Measurements from ENCODE around the gene ARID3A. TPM values are rescaled to one million over a fixed set of nuclear protein-coding genes. Genes with fewer than 3 reads are reported as not detected.

Gene ARID3A
- total RNA-seq, 2 donors from 2014 or later = 3.8 to 18.7 TPM

- Histone ChIP-seq H3K4me1 (replicated peaks) (peaks cover 7% of the 10 kb centered on the region), H3K4me3 (peak overlapping the region in 1 of 2 donors; percentile 16), H3K27me3 (replicated peaks; ENCODE audit: insufficient read depth) (peaks cover 20% of the 10 kb centered on the region), H3K9me3 (no peaks in the 10 kb centered on the region), H3K36me3 (no peaks in the 10 kb centered on the region), H3K27ac (no peak overlapping the region)
- intact Hi-C loops (cut with DNase I) = loop anchor here (2.0 kb wide), 2 partner anchors 57 to 149 kb away; no protein-coding TSS in a partner anchor
- TF ChIP-seq CTCF (IDR thresholded peaks at IDR 0.05) = no peak
- TF ChIP-seq POLR2AphosphoS5 (IDR thresholded peaks at IDR 0.05) = no peak
- no peak for TF ChIP-seq POLR2A (IDR thresholded peaks at IDR 0.05)
- DNase-seq (ENCODE audit: low spot score) = no peak
- WGBS = 2% methylated on average over 42 of the region's 68 CpGs
These were observed 6.4 kb upstream of the ARID3A start for GRCh38 chr19:919199-920050.

DNA sequence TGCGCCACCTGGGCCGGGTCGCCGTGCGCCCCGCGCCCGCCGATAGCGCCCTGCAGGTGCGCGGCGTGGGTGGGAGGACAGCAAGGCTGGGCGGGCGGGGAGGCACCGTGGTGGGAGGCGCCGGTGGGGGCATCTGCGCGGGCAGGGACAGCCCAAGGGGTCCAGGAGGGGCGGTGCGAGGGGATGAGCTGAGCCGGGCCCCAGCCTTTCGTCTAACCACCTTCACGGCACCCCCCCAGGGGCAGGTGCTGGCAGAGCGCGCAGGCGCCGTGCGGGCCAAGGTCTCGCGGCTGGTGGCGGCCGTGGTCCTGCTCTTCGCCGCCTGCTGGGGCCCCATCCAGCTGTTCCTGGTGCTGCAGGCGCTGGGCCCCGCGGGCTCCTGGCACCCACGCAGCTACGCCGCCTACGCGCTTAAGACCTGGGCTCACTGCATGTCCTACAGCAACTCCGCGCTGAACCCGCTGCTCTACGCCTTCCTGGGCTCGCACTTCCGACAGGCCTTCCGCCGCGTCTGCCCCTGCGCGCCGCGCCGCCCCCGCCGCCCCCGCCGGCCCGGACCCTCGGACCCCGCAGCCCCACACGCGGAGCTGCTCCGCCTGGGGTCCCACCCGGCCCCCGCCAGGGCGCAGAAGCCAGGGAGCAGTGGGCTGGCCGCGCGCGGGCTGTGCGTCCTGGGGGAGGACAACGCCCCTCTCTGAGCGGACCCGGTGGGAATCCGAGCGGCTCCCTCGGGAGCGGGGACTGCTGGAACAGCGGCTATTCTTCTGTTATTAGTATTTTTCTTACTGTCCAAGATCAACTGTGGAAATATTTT, 5.6 kb upstream of the ARID3A start:
- TF ChIP-seq POLR2AphosphoS5 (IDR thresholded peaks at IDR 0.05) = no peak
- TF ChIP-seq POLR2A (IDR thresholded peaks at IDR 0.05) = no peak
- no peak for TF ChIP-seq CTCF (IDR thresholded peaks at IDR 0.05)
- H3K27ac ChIP-seq = no peak overlapping the region
- intact Hi-C loops (cut with DNase I) = loop anchor here (2.0 kb wide), 2 partner anchors 57 to 149 kb away; no protein-coding TSS in a partner anchor
- H3K36me3 ChIP-seq = no peaks in the 10 kb centered on the region
- H3K4me3 ChIP-seq = peak overlapping the region in 1 of 2 donors; percentile 16
- 3% methylated on average over 78 of the region's 84 CpGs for WGBS
- no peak for DNase-seq (ENCODE audit: low spot score)
- peaks cover 7% of the 10 kb centered on the region for H3K4me1 ChIP-seq (replicated peaks)
- peaks cover 20% of the 10 kb centered on the region for H3K27me3 ChIP-seq (replicated peaks; ENCODE audit: insufficient read depth)
- no peaks in the 10 kb centered on the region for H3K9me3 ChIP-seq

DNA sequence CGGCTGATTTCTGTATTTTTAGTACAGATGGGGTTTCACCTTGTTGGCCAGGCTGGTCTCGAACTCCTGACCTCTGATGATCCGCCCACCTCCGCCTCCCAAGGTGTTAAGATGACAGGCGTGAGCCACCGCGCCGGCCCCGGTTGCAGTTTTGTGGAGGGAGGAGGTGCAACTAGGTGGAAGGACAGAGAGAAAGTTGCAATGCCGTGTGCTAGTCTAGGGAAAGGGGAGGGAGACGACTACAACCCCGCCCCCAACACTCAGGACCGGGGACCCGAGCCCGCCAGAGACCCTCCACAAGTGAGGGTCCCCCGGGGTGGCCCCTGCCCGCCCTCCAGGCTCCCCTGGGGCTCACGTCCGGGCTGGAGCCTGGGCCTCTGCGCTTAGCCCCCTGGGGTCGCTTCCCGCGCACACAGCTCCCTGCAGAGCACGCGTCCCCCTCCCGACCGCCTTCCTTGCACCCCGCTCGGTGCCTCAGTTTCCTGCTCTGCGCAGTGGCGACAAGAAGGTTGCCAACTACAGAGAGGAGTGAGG, 1.2 kb upstream of the ARID3A start:
- intact Hi-C loops (cut with DNase I) = loop anchor here (1.0 kb wide), 1 partner anchor 58 kb away; no protein-coding TSS in a partner anchor
- peaks cover 4% of the 10 kb centered on the region for H3K27me3 ChIP-seq (replicated peaks; ENCODE audit: insufficient read depth)
- H3K36me3 ChIP-seq = no peaks in the 10 kb centered on the region
- no peak for DNase-seq (ENCODE audit: low spot score)
- no peak for TF ChIP-seq CTCF (IDR thresholded peaks at IDR 0.05)
- no peak for TF ChIP-seq POLR2A (IDR thresholded peaks at IDR 0.05)
- TF ChIP-seq POLR2AphosphoS5 (IDR thresholded peaks at IDR 0.05) = no peak
- peak overlapping the region; percentile 87 to 92 for H3K4me3 ChIP-seq
- peaks cover 3% of the 10 kb centered on the region for H3K4me1 ChIP-seq (replicated peaks)
- no peak overlapping the region for H3K27ac ChIP-seq
- H3K9me3 ChIP-seq = no peaks in the 10 kb centered on the region
- WGBS = 14% methylated on average over 28 of the region's 31 CpGs

DNA sequence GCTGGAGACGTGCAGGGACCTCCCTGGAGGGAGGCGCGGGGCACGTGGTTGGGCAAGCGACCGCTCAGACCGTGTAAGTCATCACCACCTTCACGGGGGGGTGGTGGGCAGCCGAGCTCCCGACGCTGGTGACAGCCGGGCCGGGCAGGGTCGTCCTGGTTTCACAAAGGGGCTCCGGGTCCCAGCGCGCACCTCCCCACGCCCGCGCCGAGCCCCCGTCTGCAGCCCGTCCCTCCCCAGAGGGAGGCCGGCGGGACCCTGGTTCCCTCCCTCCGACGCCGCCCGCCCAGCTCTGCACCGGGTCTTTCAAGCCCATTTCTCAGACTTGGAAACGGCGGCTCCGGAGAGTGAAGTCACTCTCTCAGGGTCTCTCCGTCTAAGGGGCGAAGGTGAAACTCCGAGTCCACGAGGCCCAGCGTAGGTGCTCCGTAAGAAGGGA, 729 bp upstream of the ARID3A start:
- Histone ChIP-seq H3K27ac (peak overlapping the region; percentile 85 to 87), H3K4me1 (replicated peaks) (peaks cover 3% of the 10 kb centered on the region), H3K9me3 (no peaks in the 10 kb centered on the region), H3K27me3 (replicated peaks; ENCODE audit: insufficient read depth) (peaks cover 2% of the 10 kb centered on the region), H3K4me3 (peak overlapping the region; percentile 87 to 92), H3K36me3 (no peaks in the 10 kb centered on the region)
- 1% methylated on average over 39 of the region's 39 CpGs for WGBS
- DNase-seq (ENCODE audit: low spot score) = peak; percentile 38
- intact Hi-C loops (cut with DNase I) = loop anchor here (1.0 kb wide), 1 partner anchor 57 kb away; no protein-coding TSS in a partner anchor
- TF ChIP-seq POLR2AphosphoS5 (IDR thresholded peaks at IDR 0.05) = no peak
- TF ChIP-seq POLR2A (IDR thresholded peaks at IDR 0.05) = no peak
- TF ChIP-seq CTCF (IDR thresholded peaks at IDR 0.05) = no peak
